ENCODE measurements around the gene TMEM132D.
"Not testable (repeated sequence)": the region's sequence is repeated elsewhere in the genome, so short reads cannot be mapped to it uniquely, and the experiment has no call there.

TMEM132D gene

DNA sequence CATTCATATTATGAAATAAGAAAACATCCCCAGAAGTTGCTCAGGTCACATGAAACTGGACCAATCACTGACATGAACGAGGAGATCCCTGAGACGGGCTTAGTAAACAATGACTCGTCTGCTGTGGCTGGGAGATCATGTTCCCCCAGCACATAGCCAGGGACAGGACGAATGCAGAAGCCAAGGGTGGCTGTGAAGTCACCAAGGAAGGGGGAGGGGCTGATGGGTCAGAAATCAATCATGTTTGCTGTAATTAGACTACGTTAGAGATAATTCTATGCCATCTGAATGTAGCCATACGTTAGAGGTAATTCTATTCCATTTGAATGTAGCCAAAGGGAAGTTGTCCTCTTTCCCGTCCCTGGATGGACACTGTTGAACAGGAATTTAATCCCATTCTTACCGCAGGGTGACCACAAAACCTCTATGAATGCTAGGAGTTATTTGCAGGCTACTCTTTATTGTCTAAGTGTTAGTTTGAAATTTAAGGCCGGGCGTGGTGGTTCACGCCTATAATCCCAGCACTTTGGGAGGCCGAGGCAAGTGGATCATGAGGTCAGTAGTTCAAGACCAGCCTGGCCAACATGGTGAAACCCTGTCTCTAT is 332.9 kb downstream of the TMEM132D start:
- DNase-seq = no peak

DNA sequence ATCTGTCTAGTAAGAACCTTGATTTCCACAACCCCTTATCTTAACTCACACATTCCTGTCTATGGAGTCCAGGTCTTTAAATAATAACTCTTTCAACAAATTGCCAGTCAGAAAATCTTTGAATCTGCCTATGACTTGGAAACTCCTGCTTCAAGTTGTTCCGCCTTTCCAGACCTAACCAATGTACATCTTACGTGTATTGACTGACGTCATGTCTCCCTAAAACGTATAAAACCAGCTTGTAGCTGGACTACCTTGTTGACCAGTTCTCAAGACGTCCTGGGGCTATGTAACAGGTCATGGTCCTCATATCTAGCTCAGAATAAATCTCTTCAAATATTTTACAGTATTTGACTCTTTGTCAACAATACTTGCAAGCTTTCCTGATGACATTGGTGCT is 337.0 kb downstream of the TMEM132D start:
- DNase-seq = no peak

DNA sequence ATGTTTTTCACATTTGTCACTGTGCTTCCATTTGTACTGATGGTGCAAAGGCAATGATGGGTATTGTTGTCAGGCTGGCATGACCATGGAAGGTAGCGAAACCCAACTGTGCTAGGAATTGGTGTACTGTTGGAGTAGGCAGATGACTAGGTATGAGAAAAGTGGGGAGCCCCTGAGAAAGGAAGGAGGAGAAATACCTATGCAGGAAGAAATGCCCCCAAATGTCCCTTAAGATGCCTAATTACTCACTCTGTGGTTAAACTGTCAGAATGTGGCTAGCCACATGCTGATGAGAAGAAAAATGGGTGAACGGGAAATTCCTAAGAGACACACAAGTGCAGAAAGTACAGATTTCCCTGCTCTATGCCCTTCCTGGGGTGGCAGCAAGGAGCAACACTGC is 339.1 kb downstream of the TMEM132D start:
- no peak for DNase-seq

DNA sequence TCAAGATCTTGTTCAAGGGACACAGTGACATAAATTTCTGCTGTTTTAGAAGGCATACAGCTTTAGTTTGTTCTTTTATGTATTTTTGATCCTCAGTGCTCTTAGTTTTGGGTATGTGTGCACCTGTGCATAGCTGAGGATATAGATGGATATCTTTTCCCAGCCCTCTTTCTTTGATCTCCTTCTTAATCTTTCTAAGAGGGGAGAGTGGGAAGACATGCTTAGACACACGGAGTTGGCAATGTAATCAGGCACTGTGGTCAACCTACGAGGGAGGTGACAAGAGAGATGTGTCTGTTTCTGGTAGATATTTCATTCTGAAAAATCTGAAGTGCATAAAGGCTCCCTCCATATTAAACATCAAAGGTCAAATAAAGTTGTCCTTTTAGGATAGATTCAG is 340.6 kb downstream of the TMEM132D start:
- no peak for DNase-seq

DNA sequence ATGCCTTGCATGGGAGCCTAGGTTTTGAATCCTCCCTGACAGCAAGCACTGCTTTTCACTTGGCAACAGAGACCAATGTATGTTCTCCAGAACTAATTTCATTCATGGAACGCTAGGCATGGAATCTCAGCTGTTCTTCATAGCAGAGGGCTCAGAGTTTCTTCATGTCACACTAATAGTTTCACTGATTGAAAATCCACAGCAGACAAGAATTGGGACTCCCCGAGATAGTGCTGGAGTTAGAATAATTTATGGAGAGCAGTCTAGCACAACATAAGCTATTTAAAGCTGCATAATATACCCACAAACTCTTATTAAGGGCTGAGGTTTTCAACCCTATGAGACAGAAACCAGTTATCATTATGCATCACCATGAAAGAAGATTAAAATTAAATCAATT is 342.5 kb downstream of the TMEM132D start:
- no peak for DNase-seq

DNA sequence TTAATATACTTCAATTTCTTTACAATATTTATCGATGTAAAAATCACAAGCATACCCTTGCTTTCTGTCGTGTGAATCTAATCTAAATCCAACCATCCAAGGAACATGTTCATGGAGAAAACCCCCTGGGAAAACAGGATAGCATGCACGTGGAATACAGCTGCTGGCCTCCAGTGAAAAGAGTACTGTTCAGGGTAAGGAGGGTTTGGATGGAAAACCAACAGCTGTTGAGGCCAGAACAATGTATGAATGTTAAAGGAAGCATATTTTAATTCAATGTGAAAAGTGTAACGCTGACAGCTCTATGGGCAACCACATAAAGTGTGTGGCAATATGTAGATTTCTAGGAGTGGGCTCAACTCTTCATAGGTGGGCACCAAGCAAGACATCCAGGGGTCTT is 344.0 kb downstream of the TMEM132D start:
- no peak for DNase-seq

DNA sequence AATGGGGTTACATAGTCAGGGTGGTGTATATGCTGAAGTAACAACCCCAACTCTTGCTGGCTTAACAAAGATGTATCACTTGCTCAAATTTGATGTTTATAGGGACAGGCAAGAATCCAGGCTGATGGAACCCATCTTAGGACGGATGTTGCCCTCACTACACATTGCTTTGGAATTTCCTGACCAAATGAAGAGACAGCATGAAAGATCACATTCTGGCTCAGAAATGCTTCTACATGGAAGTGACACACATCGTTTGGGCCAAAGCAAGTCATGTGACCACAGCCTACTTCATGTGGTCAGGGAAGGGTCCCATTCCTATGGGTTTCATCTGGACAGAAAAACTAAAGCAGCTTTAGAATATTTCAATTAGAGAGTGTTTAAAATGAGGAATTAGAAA is 345.8 kb downstream of the TMEM132D start:
- no peak for DNase-seq

DNA sequence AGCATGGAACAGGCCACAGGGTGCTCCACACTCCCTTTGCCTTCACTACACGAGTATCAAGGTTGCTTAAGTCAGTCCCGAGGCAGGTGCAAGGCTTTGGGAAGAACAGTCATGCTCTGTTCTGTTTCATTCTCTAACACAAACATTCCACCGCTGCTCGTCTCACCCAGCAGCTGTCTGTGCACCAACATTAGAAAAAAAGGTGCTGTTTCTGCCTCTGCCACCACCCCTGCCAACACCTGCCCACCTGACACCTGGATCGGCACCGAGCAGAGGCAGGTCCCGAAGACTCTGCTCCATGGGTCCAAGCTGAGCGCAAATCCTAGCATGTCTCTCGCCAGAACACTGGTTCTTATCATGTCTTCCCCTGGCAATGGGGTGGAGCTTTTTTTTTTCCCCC is 347.7 kb downstream of the TMEM132D start:
- DNase-seq = no peak

DNA sequence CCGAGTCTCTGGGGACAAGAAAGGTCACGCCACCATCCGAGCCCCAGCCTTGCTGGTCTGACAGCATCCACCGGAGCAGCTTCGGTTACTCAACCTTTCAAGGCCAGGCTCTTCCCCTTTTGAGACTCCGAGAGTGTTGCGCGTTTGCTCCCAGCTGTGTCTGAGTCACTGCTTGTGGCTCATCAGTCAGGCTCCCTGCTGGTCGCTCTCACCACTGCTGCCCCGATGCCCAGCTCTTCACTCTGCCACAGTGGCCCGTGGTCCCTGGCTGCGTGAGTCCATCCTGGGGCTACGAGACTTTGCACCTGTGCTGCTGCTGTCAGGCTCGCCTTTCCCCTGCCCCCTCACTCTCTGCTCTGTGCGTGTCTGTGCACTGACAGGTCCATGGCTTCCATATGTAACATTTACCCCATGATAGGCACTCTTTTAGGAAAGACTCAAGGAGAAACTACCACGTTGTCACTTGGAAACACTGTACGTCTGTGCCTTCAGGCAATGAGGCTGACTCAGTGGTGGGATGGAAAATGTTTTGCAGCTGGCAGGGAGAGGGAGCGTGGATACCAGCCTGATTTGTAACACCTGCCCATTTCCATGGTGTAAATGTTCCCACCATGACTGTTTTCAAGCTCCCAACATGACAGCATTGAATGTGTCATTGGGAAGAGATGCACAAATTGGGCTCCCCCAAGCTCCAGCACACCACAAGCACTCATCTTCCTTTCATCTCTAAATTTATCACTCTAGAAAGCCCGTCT is 350.7 kb downstream of the TMEM132D start:
- DNase-seq = no peak

DNA sequence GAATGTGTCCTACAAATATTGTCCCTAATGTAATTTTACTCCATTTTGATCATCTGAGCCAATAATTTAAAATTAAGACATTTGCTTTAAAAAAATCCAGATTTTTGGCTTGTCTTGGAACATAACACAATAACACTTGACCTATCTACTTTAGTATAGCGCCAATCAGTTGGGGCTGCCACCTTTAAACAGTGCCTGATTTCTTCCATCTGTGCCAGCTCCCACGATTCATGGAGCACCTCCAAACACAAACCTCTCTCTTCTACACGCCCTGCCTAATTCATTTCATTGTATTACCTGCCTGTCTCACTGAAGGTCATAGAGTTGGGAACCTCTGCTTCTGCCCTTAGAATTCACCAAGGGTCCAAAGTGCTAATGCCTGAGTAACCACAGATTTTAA is 352.4 kb downstream of the TMEM132D start:
- no peak for DNase-seq

DNA sequence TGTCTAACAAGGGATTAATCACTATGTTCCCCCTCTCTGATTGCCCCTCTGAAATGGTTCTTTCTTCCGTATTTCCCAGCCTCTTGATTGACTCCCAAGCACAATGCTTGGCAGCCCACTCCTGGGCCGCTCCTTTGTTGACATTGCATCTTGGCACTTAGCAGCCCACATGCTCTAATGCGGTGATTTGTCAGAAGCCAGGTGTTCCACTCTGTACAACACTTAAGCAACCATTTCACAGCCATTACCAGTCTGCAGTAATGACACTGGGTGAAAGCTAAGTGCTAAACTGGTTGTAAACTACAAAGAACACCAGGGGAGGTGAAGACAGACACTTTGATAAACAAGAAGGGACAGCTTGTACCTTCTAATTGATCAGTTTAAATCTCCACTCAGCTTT is 353.5 kb downstream of the TMEM132D start:
- no peak for DNase-seq

DNA sequence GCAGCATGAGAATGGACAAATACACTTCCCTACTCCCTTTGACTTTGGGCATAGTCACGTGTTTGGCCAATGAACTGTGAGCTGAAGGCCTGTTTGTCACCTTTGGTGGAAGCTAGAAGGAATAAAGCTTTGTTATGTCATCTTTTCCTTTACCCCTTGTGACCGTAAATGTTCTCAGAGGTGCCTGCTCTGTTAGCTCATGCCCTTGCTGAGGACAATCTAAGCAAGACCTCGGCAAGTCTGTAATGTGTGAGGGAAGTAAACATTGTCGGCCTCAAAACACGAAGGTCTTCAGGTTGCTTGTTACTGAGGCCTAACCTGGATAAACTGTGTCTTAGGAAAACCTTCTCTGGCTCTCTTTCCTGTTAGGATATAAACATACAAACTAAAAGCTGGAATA is 354.2 kb downstream of the TMEM132D start:
- no peak for DNase-seq

DNA sequence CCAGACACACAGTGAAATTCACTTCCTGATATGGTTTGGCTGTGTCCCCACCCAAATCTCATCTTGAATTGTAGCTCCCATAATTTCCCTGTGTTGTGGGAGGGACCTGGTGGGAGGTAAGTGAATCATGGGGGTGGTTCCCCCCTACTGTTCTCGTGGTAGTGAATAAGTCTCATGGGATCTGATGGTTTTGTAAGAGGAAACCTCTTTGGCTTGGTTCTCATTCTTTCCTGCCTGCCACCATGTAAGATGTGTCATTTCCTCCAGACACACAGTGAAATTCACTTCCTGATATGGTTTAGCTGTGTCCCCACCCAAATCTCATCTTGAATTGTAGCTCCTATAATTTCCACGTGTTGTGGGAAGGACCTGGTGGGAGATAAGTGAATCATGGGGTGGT is 354.8 kb downstream of the TMEM132D start:
- DNase-seq = not testable (repeated sequence)

DNA sequence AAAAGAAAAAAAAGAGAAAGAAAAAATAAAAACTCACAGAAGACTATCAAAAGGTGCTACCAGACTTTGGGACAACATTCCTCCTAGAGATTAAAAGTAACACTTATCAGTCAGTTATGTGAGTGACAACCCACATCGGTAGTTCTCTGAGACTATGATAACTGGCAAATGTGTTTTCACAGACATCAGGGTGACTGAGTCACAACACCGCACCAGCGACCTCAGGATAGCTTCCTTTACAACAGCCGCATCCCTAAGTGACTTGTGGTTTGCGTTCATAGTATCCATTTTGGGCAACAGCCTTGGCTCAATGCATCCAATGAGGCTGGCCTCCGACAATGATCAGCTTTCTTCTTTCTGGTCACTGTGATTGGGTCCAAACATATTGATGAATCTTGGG is 359.1 kb downstream of the TMEM132D start:
- DNase-seq = no peak

DNA sequence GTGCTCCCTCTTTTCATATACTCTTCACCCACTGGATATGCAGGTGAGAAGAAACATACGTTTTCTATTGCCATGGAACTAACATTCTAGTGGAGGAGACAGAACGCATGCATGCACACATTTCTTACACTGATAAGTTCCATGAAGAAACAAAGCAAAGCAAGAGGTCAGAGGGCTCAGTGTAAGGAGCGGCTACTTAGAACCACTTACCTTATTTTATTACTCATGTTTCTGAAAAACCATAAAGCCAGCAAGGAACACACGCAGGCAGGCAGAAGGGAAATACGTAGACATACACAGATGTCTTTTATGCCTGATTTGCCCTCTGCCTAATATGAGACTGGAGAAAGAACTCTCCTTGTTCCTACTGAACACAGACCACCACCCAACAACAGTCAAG is 362.9 kb downstream of the TMEM132D start:
- DNase-seq = no peak

DNA sequence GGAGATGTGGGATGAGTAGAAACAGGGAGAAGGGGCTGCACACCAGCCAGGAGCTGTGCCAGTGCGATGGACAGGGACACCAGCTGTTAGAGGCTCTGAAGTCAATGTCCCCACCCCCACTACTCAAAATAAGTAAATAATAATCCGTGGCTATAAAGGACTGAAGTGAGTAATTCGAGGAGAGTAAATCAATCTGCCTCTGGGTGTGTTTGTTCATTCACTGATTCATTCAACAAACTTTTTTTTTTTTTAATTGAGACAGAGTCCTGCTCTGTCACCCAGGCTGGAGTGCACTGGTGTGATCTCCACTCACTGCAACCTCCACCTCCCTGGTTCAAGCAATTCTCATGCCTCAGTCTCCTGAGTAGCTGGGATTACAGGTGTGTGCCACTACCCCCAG is 363.6 kb downstream of the TMEM132D start:
- DNase-seq = no peak

DNA sequence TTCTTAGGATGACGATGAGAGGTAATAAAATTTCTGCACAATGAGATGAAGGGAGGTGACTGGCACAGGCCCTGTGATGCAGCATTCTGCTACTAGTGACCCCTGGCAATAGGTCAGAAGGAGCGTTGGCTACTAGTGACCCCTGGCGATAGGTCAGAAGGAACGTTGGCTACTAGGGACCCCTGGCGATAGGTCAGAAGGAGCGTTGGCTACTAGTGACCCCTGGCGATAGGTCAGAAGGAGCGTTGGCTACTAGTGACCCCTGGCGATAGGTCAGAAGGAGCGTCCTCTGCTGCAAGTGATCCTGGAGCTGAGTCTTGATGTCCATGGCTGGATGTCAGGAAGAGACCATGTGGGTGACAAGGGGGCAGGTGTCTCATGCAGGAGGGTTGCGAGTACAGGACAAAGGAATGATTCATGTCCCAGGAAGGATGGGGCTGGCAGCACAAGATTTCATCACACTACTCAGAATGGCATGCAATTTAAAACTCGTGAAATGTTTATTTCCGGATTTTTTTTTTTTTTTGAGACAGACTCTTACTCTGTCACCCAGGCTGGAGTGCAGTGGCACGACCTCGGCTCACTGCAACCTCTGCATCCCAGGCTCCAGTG is 365.0 kb downstream of the TMEM132D start:
- DNase-seq = not testable (repeated sequence)

DNA sequence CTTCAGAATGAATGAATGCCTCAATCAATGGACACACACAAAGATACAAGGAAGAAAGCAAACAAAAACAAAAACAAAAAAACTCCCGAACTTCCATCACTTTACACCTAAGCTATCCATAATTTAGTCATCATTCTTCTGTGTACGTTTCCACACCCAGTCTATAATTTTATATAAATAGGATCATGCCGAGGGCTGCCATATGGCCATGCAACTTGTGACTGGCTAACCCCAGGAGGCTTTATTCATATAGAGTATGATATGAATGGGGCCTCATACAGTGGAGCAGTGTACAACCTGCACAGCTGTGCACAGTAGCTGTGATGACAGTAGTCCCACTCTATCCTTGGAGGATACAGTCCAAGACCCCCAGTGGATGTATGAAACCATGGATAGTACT is 365.7 kb downstream of the TMEM132D start:
- no peak for DNase-seq

DNA sequence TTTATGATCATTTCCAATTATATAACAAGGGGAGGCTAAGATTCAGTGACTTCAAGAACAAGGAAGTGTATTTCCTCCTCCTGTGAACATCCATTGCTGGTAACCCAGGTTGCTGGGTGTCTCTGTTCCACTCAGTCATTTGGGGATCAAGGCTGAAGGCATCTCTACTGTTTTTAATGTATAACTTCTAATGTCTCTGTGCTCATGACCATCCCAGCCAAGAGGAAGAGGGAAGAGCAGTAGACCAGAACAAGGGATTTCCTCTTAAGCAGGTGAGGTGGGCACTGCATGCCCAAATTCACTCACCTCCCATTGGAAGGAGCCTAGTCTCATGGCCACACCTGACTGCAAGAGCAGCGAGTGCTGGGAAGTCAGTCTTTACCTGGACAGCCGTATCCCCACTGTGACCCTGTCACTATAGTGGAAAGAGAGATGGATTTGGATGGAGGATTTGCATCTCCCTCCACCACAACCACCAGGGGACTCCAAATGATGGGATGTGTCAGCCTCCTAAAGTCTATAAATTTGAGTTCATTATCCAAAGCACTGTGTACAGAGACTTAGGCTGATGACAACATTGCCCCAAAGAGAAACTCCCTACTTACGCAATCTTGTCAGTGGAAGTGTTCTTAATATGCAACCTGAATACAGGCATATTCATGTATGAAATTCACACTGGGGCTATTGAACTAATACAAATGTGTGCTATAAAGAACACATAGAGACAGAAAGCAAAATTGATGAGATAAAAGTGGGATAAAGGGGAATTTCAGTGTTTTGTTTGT is 368.7 kb downstream of the TMEM132D start:
- DNase-seq = no peak

DNA sequence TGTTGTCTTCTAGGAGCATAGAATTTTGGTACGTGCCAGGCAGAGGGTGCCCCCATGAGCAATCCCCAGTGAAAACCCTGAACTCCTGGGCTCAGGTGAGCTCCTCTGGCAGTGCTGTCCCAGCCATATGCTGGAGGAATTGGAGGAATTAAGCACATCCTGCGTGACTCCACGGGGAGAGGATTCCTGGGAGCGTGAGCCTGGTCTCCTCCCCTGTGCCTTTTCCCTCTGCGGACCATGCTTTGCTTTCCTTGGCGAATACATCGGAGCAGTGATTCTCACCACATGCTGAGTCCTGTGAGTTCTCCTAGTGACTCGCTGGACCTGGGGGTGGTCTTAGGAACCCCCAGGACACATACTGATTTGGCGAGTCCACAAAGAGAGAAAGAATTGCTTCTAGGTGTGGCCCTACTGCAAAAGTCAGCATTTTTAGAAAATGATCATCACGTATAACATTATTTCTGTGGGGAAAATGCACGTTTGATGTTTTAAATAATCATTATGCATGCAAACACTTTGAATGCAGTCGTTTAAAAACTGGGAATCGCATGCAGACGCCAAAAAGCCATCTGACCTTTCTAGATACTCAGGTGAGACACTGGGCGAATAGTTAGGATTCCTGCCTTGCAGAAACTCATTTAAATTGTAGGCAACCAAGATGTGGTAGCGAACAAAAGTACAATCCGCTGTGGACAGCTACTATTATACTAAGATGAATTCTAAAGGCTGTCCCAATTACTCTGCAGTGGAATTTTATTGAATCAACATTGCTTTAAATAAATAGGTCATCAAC is 370.9 kb downstream of the TMEM132D start:
- no peak for DNase-seq

DNA sequence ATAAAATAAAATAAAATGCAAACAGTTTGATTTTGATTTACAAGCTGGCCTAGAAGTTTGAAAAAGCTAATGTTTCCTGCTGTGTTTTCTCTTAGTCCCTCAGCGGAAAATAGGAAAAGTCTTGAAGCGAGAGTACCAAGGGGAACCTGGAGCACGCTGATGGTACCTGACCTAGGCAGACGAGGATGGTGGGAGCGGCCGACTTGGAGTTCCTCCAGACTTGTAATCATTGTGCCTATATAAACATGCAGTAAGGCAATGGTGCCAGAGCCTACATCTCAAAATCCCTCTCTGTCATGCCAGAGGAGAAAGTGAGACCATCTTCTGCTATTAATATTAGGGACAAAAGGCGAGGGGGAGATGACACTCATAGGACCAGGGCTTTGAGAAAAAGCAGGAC is 371.7 kb downstream of the TMEM132D start:
- DNase-seq = no peak

DNA sequence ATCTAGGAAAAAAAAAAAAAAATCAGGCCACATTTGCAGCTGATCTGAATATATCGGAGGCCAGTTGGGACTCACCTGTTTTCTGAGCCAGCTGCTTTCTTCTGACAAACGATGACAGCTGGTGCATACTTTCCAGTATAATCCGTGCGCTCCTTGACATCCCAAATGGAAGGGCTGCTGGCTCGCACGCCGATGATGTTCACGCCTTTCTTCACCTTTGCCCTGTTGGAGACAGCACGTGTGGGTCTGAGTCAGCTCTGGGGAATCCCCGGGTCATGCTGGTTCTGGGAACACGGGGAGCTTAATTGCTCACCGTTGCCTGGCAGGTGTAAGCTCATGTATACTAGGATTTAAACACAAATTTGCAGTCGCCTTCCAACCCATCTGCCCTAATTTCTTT is 372.8 kb downstream of the TMEM132D start:
- no peak for DNase-seq

DNA sequence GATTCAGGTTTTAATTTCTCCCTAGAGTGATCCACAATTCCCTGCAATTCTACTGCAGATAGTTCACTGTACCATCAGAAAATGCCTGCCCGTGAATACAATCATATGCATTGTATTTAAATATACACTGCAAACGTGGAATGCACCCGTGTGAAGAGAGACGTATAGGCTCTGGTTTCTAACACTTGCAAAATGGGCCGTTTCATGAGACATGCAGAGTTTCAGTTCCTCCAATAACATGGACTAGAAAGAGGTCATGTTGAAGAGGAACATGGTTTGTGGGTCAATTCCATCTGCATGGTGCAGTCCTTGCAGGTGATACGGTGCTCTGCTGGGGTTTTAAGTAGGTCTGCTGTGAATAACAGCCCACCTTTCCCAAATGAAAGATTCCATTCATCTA is 373.3 kb downstream of the TMEM132D start:
- no peak for DNase-seq

Measured in NCI-H226 (cell line).